Stimulated activated CD4-positive, alpha-beta T cell treated with anti-CD3 and anti-CD28 coated beads, Interleukin-15, amount 100 ng/mL, for 1 hour (primary cell): Measurements from ENCODE around the gene PER2.

Experiments used
- DNase-seq, 2 donors: peaks; one replicate each; pipeline ENCODE4 v3.0.0-alpha.2; 2020; ENCODE audit warnings: low read depth in 1 of 2, low spot score in 1 of 2

Gene PER2

DNA sequence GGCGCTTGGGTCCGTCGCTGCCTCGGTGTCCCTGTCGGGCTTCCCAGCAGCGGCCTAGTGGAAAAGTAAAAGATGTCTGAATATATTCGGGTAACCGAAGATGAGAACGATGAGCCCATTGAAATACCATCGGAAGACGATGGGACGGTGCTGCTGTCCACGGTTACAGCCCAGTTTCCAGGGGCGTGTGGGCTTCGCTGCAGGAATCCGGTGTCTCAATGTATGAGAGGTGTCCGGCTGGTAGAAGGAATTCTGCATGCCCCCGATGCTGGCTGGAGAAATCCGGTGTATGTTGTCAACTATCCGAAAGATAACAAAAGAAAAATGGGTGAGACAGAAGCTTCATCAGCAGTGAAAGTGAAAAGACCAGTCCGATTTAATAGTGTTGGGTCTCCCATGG lies 56.6 kb downstream of the PER2 start:
- DNase-seq, result no peak

DNA sequence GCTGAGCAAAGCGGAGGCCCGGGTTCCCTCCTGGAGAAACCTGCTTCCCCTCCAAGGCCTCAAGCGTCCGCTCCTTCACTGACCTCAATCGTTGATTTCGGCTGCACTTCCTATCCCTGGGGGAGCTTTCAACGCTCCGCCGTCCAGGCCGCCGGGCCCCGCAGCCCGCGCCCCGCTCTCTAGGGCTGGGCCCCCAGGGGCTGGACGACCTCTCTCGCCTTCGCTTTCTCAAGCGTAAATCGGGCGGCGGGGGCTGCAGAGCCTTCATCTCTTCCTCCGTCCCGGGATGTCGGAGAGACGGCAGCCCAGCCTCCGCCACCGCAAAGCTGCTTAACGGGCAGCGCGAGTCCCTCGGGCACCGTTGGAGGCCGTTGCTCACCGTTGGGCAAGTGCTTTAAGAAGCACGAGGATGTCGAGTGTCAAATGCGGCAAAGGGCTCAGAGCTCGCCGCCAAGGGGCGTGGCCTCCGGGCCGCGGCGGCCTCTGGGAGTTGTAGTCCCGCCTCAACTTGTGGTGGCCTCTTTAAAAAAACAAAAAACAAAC lies 57.1 kb downstream of the PER2 start:
- DNase-seq, result peak; percentile 63 to 69

DNA sequence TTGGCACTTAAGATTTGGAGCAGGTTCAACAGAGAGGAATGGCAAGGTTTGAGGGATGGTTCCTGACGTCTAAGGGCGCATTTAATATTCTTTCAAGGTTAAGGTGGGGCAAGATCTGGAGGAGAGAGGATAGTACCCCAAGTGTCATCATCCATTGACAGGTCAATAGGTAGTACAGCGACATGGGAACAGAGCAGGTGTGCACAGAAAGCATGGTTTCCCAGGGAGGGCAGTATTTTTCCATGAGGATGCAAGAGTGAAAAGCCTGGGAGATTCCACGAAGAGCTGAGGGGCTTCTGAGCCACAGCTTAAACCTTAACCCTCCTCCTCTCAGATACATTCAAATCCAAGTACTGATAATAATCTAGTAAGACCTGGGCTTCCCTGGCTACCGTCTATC lies 57.7 kb downstream of the PER2 start:
- DNase-seq, result no peak

DNA sequence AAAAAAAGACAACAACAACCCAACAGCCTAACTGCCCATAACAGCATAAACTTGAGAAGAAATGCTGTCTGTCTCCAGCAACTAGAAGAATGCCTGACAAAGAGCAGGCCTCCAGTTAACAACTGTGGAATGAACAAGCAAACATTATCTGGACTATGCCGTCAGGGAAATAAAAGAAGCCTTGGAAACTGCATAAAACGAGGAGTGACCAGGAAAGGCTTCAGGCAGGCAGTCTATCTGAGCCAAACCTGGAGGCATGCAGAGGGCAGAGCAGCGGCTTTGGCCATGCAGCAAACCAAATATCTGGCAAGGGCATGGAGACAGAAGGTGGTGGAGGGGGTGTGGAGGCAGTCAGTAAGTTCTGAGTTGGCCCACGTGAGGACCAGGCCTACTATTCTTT lies 59.7 kb downstream of the PER2 start:
- no peak for DNase-seq

DNA sequence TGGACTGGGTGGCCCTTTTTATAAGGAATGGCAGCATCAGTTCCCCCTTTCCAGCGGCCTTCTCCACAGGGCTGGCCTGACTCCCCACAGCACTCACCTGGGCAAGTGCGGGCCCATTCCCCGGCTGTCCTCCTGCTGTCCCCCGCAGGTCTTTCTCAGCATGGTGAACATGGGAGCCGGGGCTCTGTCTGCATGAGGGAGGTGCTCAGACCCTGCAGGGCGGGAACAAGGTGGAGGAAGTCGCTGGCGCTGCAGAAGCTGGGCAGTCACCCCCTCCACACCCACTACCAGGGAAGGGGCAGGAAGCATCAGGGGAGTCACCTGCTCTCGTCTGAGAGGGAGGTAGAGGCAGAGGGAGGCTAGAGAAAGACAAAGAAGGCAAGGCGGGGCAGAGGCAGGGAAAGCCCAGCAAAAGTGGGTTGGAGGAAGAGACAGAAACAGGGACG lies 60.8 kb downstream of the PER2 start:
- no peak for DNase-seq

DNA sequence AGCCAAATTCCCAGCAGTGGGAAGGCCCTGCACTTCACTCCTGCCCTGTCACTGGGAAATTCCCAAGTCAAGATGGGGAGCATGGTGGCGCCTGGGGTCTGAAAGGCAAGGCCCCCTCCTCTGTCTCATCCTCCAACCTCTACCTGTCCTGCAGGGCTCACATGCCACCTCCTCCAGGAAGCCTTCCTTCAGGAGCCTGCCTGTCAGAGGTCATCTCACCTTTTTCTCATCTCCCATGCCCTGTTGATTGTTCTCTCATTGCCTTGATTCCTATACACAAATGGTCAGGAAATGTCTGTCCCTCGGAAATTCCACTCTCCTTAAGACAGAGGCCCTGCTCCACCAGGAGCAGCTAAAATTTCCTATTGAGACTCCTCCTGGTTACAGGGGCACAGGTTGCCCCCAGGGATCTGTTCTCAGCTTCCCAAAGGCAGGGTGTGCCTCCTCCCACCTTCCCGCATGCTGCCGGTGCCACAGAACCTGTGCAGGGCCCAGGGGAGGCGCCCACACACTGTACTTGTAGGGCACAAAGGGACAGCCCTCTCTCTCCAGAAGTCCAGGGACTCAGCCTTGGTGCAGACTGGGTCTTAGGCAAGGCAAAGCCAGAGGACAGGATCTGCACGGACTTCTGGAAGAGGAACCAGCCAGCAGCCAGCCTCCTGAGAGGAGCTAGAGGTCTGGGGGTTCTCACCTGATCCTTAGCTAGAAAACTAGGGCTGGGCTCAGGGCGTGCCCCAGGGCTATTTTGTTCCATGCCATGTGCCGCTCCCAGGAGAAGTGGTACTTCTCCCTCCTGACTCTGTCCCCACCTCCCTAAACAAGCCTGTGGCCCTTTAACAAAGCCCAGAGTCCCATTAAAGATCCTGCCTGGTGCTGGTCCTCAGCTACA lies 61.5 kb downstream of the PER2 start:
- no peak for DNase-seq

DNA sequence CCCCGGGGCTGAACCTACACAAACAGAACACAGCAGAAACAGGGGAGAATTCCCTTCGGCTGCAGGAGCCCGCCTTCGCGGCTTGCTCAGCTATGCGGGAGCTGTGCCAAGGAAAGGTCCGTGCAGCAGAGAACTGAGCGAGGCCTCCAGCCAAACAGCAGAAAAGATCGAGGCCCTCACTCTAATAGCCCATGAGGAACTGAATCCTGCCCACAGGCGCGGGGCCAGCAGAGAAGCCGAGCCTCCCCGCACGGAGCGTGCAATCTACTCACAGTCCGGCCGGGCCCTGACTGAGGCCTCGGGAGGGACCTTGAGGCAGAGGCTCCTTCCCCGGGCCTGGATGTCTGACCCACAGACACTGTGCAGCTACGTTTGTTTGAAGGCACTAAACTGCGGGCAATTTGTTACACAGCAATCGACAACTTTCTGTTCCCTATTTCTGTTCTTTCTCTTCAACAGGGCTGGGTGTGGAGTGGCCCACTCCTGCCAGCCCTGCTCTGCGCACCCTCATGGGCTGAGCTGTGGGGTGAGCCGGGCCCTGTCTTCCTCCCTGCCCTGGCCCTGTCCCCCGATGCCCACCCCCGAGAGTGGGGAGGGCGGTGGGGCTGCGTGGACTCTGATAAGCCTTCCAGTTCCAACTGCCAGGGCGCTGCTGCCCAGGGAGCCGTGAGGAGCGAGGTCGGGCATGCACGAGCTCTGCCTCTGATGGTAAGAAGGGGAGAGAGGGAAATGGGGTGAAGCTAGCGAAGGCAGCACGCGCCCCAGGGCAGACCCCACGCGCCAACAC lies 62.3 kb downstream of the PER2 start:
- no peak for DNase-seq

DNA sequence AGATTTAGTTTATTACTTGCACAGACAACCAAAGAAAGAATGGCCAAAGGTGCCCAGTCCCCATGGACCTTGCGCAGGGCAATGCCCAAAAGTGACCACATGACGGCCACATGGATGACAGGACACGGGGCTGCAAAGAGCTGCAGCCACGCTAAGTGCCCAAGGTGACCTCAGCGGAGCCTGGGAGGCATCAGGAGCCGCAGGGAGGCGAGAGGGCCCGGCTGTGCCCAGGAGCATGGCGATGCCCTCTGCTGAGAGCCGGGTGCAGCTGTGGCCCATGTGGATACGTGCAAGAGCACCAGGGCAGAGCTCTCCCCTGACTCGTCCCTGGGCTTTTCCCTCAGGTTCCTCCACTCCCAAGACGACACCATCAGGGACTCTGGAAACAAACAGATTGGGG lies 63.3 kb downstream of the PER2 start:
- no peak for DNase-seq

DNA sequence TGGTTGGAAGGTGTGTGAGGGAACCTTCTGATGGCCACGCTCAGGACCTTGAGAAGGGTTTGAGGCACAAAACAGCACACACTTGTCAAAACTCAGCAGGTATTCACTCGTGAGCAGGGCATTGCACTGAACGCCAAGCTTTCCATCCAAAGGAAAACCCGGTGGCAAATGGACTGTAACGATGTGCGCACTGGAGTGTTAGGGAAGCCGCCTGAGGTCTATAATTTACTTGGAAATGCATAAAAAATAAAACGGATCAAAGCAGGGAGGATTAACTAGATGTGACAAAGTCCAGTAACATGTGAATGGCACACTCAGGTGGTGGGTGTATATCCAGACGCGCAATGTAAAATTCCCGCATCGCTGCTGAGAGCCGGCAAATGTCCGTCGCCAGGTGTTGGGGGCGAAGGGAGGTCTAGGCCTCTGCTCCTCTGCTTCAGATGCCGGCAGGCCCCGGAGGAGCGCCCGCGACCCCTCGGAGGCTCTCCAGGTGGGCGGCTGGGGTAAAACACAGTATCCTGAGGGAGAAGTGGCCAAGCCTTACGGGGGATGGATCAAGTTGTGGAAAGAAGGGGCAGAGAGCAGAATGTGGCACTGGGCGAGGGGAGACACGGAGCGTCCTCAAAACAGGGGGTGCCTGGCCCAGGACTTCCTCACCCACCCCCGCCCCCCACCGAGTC lies 63.9 kb downstream of the PER2 start:
- no peak for DNase-seq

DNA sequence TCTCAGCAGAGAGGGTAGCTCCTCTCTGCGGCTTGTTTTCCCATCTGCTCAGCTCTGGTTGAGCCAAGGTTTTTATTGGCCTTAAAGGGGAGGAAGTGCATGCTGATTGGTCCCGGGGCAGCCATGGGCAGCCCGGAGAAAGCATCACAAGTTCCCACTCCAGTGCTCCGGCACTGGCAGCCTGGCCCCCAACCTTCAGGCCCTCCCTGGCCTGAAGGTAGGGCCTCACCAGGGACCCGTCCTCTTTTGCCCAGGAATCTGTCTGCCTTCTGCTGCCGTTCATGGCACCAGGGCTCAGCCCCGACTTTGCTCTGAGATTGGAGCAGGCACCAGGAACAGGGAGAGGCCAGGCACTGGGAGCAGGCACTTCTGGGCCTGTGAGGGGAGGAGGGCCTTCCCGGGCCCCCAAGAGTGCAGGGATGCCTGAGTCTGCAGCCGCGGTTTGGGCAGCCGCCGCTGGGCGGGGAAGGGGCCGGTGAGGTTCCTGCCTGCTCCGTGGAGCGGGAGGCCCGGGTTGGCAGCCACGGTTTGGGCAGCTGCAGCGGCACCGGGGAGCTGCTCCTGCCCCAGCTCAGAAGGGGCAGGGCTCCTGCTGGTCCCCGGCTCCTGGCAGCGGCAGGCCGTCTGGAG lies 67.4 kb downstream of the PER2 start:
- DNase-seq, result no peak

DNA sequence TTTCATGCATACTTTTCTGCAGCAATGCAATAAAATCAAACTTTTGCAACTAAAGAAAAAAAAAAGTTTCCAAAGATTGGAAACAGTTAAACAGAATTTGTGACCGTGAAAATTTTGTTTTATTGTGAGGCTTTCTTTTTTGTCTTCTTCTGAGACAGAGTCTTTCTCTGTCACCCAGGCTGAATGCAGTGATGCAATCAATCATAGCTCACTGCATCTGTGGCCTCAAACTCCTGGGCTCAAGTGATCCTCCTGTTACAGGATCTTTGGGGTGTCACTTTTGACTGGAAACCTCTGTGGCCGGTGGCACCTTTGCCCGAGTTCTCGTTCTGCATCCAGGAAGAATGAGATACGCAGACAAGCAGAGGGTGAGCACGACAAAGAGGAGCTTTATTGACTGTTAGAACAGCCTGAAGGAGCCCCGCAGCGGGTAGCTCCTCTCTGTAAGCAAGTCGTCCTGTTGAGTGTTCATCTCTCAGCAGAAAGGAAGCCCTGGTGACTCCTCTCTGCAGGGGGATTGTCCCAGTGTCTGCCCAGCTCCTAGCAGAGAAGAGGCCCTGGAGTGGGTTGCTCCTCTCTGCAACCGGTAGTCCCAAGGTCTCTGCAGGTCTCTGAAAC lies 68.0 kb downstream of the PER2 start:
- DNase-seq, result no peak

DNA sequence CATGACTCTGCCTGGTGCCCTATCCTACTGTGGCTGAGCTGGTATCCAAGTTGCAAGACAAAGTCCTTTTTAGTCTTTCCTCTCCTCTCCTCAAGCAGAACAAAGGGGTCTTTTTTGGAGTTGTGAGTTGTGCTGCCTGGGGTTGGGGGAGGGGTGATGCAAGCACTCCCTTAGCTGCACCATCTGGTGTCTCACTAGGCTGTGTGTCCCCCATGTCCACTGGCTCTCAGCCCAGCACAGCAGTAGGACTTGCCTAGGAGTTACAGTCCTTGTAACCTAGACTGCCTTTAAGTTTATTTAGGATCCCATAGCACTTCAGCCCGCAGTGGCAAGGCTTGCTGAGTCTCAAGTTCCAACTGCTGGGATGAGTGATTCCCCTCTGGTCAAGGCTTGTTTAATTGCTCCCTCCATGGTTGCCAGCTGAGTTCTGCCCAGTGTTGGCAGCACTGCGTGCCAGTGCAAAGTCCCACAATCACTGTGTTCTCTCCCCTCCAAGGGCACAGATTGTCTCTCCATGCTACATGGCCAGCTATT lies 71.7 kb downstream of the PER2 start:
- no peak for DNase-seq

DNA sequence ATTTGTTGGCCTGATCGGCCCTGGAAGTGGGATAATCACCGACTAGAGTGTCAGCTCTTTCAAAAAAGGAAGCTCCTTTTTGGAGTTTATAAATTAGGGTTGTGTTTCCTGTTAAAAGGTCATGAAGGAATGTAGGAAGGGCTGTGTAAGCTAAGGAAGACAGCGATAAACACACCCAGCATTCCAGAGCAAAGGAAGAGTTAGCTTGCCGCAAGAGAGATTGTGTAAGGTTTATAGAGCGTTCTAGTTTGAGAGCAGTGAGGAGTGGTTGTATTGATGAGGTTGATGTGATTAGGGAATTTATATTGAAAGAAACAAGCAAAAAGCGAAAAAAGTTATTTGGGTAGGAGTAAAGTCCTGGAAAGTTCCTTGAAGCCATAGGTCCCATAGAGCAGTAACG lies 81.4 kb downstream of the PER2 start:
- no peak for DNase-seq

DNA sequence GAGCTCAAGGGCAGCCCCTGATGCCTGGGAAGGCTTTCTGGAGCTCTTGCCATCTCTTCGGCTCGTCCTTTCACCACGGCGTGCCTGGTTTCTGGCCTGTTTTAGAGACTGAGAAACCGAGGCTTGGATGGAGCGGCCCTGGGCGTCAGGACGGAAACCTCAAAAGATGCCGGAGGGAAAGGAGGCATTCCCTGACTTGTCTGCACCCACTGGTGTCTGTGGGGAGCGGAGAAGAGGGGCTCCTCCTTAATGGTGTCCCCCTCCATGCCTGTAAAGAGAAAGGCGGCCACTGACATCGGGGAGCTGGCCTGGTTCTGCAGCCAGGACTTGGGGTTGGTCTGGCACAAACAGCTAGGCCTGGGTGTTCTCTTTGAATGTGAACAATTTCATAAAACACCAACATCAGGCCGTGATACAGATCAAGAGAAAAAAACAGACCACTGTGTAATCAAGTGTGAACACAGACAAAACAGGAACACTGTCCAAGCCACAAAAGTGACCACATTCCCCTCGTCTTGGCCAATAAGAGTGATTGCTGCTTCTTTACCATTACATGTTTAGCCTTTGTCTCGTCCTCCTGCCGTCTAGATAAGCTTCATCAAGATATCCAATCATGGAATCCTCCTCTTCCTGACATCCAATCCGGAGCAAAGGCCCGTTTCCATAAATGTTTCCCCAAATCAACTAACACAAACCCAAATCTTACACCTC lies 84.3 kb downstream of the PER2 start:
- DNase-seq, result no peak

DNA sequence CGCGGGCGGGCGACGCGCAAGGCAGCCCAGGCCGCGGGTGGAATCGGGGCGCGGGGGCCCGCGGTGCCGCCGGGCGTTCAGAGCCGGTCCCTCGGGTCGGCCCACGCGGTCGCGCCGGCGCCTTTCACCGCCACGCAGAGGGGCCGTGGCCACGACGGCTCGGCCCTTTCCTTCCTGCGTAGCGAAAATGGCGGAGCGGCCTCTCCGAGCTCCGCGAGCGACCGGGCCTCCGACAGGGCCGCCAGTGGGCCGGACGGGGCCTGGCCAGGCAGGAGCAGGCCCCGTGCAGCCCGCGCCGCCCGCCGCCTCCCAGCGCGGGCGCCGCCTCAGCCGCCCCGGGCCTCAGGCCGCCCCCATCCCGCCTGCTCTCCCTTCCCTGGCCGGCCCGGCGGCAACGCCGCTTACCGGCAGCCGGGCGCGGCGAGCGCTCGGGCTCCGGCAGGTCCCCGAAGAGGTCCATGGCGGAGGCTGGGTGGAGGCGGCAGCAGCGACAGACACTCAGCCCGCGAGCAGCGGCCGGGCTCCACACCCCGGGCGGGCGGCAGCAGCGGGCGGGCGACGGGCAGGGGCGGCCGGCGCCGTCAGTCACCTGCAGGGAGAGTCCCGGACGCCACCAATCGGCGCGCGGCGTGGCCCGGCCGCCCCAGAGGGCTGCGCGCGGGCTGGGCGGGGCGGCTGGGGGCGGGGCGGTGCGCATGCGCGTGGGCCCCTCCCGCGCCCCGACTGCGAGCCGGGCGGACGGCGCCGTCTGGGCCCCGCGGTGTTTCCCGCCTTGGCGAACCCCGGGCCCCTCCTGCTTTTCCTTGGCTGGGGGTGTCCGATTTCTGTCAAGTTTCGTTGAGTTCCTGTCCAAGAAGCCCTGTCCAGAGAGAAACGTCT lies 85.1 kb downstream of the PER2 start, which contains the start of gene ILKAP:
Gene ILKAP, minus strand, starts transcription at position 602 of the 879 bp plus-strand sequence. Its CDS starts 142 bp downstream, at position 460.
- peak; percentile 83 to 91 for DNase-seq

DNA sequence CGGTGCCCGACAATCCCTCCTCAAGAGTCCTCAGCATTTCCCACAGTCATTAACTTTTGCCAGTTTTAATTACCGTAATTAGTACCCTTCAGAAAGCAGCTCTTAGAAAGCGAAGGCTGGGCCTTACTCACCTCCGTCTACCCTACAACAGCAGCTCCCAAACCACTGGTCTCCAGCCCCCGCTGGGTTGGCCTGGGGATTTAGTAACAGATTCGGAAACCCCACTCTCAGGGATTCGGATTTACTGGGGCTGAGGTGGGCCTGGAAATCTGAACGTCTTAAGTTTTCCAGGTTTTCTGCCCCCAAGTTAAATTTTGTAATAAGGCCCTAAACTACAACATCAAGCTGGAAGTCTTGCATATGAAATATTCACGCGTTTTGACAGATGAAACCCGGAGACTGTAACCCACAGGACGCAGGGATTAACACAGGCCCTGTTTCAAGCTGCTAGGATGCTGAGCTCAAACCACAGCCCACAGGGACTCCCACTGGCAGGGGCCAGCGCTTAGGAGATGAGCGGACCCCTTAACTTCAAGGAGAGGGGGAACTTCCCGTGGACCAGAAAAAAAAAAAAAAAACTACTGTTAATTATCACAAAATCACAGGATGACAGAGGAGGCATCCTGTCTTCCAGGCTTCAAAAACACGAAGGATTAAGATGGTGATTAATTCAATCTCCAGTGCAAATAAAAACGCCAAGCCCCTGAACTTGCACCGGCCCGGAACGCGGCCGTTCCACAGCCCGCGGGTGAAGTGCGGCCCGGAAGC lies 85.9 kb downstream of the PER2 start:
- no peak for DNase-seq
